Aorta (tissue), 5 donors: ENCODE measurements around the gene KLHL29. TPM values are rescaled to one million over a fixed set of nuclear protein-coding genes. Genes with fewer than 3 reads are reported as not detected.

Source experiments
- ATAC-seq: fragments of 200-7000 bp; cut with Tn5 transposase; one replicate; pipeline ENCODE4 v1.9.1; 2022; ENCODE audit warnings: moderate library complexity; ENCODE audit not compliant: low FRiP score
- DNase-seq, 2 donors: peaks; one replicate each; pipeline ENCODE4 v3.0.0-alpha.2; 2020
- H3K27ac ChIP-seq, 2 donors: one replicate each; pipeline ENCODE4 v1.5.1; 2013; ENCODE audit warnings: low read length in 2 of 2, mild to moderate bottlenecking in 2 of 2, moderate library complexity in 2 of 2, control low read depth in 1 of 2, inconsistent platforms in 1 of 2, low read depth in 1 of 2
- H3K27me3 ChIP-seq, 2 donors: one replicate each; pipeline ENCODE4 v1.6.1; 2013; ENCODE audit warnings: control low read depth in 1 of 2, low read length in 1 of 2, mild to moderate bottlenecking in 1 of 2, moderate library complexity in 1 of 2; ENCODE audit not compliant: insufficient read depth in 2 of 2, control insufficient read depth in 1 of 2
- H3K36me3 ChIP-seq, 2 donors: one replicate each; pipeline ENCODE4 v1.6.1; 2013; ENCODE audit warnings: control low read depth in 1 of 2, low read length in 1 of 2, mild to moderate bottlenecking in 1 of 2; ENCODE audit not compliant: insufficient read depth in 2 of 2, control insufficient read depth in 1 of 2
- H3K4me1 ChIP-seq, 2 donors: one replicate each; pipeline ENCODE4 v1.6.1; 2013; ENCODE audit warnings: low read length in 2 of 2, control low read depth in 1 of 2, mild to moderate bottlenecking in 1 of 2, moderate library complexity in 1 of 2; ENCODE audit not compliant: insufficient read depth in 2 of 2, control insufficient read depth in 1 of 2
- H3K4me3 ChIP-seq, 2 donors: one replicate each; pipeline ENCODE4 v1.5.1; 2013; ENCODE audit warnings: low read length in 2 of 2, control low read depth in 1 of 2, mild to moderate bottlenecking in 1 of 2
- H3K9me3 ChIP-seq: one replicate; pipeline ENCODE4 v1.6.1; 2013; ENCODE audit warnings: mild to moderate bottlenecking, low read length; ENCODE audit not compliant: control insufficient read depth
- WGBS, 2 donors: extraction: QIAGEN DNeasy Blood & Tissue Kit; methylation state at CpG; one replicate each; pipeline ENCODE4 v1.1.7; 2013; 5-methylcytosine and 5-hydroxymethylcytosine counted together
- intact Hi-C, 2 donors: fragments of 100-400 bp; cut with DNase I; formaldehyde crosslinking; loops; one replicate each; pipeline versions ENCODE4 v1.14.2 to v1.15.0; 2022
- polyA plus RNA-seq, 2 donors: library from polyadenylated mRNA; stranded (reverse); fragments of 200-250 nt; gene quantifications; one replicate each; pipeline ENCODE4 v1.2.3, GENCODE V29; 2013
- total RNA-seq, 2 donors: library from RNA; stranded (reverse); fragmentation: NEBNext Ultra II Directional; extraction: Animal tissue kit (Norgen Biotek cat#: 25700); gene quantifications; one replicate each; pipeline ENCODE4 v1.2.1, GENCODE V29; 2021
- donor health status: healthy with polysubstance abuse.
- donor health status: Bipolar disorder and iron deficiency.
- donor health status: DM: no; HTN: no; CAD: no.
- donor health status: DM: no; HTN: no; CAD: no.
- donor health status: DM: yes; HTN: yes; CAD: no.

Gene KLHL29
- total and polyA plus RNA-seq, 4 donors = 0.75 to 13.4 (median 8.1) TPM

- Histone ChIP-seq H3K36me3 (no peaks in the 10 kb centered on the region), H3K4me1 (no peaks in the 10 kb centered on the region), H3K27me3 (no peaks in the 10 kb centered on the region), H3K27ac (no peak overlapping the region), H3K4me3 (no peak overlapping the region), H3K9me3 (no peaks in the 10 kb centered on the region)
- DNase-seq (no peak), ATAC-seq (no peak)
- WGBS, 2 donors = 96 to 97% methylated on average over 5 of the region's 5 CpGs
- intact Hi-C loops = no loop called here
These were observed 236.6 kb downstream of the KLHL29 start for GRCh38 chr2:23621616-23622015.

DNA sequence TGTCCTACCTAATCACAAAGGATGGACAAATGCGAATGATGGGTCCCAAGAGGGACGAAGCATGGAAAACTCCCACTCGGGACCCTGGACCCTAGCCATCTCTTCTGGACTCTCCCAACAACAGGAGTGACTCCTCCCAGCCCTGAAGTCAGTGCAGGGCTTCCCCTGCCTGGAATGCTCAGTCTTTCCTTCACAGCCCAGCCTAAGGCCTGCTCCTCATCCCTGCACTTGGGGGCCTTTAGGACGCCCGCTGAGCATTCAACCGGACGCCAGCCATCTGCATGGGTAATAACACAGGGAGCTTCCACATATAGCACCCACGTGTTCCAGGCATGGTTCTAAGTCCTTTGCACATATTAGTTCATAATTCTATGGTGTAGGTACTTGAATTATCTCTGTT, 237.5 kb downstream of the KLHL29 start:
- no peaks in the 10 kb centered on the region for H3K9me3 ChIP-seq
- DNase-seq (no peak), ATAC-seq (no peak)
- WGBS, 2 donors = 90 to 93% methylated on average over 8 of the region's 8 CpGs
- H3K27ac ChIP-seq = no peak overlapping the region
- no peak overlapping the region for H3K4me3 ChIP-seq
- intact Hi-C loops = no loop called here
- no peaks in the 10 kb centered on the region for H3K36me3 ChIP-seq
- H3K27me3 ChIP-seq = no peaks in the 10 kb centered on the region
- H3K4me1 ChIP-seq = no peaks in the 10 kb centered on the region

DNA sequence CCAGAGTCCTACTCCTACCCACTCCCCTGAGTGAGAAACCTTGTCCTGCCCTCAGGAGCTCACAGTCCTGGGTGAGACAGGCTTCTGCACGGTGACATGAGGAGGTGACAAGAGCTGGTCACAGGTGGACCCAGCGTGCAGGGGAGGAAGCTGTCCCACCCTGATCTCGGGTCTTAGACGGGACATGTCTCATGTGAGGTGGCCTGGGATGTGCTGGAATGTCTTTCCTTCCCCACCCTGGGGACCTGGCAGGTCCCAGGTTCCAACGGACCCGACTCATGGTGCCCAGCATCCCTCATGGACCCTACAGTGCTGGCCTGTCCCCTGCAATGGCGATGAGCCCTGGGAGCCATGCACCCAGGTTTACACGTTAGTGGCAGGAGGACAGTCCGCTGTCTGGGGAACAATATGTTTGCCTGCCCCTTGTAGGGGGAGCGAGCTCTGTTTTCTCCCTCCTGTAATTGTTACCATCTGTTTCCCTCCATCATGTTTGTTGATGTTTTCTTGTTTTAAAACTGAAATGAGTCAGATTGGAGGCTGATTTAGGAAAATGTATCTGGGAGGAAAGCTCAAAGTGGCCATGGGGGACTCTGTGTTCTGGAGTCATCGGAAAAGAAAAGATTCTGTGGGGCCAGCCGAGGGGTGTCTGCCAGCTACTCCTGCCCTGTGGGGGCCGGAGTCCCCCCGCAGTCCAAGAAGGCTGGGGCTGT, 238.1 kb downstream of the KLHL29 start:
- Histone ChIP-seq H3K27ac (no peak overlapping the region), H3K4me1 (no peaks in the 10 kb centered on the region), H3K4me3 (no peak overlapping the region), H3K9me3 (no peaks in the 10 kb centered on the region), H3K27me3 (no peaks in the 10 kb centered on the region), H3K36me3 (no peaks in the 10 kb centered on the region)
- no peak for ATAC-seq
- peak in 1 of 2 donors; percentile 36 for DNase-seq
- intact Hi-C loops = no loop called here
- WGBS, 2 donors = 88 to 94% methylated on average over 14 of the region's 14 CpGs

- intact Hi-C loops = no loop called here
- Histone ChIP-seq H3K27me3 (no peaks in the 10 kb centered on the region), H3K36me3 (no peaks in the 10 kb centered on the region), H3K27ac (no peak overlapping the region), H3K4me3 (no peak overlapping the region), H3K9me3 (no peaks in the 10 kb centered on the region), H3K4me1 (no peaks in the 10 kb centered on the region)
- 62 to 65% methylated on average over 5 of the region's 5 CpGs for WGBS, 2 donors
- no peak for ATAC-seq
- peak in 1 of 2 donors; percentile 45 for DNase-seq
These were observed 239.4 kb downstream of the KLHL29 start for GRCh38 chr2:23624378-23624777.

DNA sequence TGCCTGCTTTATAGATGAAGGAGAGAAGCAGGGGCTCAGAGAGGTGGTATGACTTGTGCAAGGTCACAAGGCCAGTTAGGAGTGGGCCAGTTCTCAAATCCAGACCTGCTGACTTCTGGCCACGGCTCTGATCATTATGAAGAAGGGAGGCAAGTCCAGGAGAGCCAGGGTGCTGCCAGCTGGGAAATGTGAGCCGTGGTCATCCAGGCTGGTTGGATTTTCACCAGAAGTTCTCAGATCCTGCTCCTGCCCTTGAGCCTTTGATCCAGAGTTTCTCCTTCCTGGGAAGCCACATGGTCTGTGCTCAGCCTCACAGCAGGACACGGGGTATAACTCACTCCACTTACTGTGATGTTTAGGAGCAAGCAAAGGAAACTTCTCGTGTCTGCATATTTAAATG, 239.9 kb downstream of the KLHL29 start:
- WGBS, 2 donors = 57 to 76% methylated on average over 4 of the region's 4 CpGs
- Histone ChIP-seq H3K4me1 (no peaks in the 10 kb centered on the region), H3K4me3 (no peak overlapping the region), H3K27me3 (no peaks in the 10 kb centered on the region), H3K27ac (no peak overlapping the region), H3K36me3 (no peaks in the 10 kb centered on the region), H3K9me3 (no peaks in the 10 kb centered on the region)
- intact Hi-C loops = no loop called here
- DNase-seq (peak in 1 of 2 donors; percentile 17), ATAC-seq (no peak)

- Histone ChIP-seq H3K36me3 (no peaks in the 10 kb centered on the region), H3K4me1 (no peaks in the 10 kb centered on the region), H3K27me3 (no peaks in the 10 kb centered on the region), H3K4me3 (no peak overlapping the region), H3K9me3 (no peaks in the 10 kb centered on the region), H3K27ac (no peak overlapping the region)
- peak in 1 of 2 donors; percentile 35 for DNase-seq
- 89% methylated on average over 4 of the region's 4 CpGs for WGBS, 2 donors
- intact Hi-C loops = no loop called here
- no peak for ATAC-seq
These were observed 240.7 kb downstream of the KLHL29 start for GRCh38 chr2:23625726-23626125.

DNA sequence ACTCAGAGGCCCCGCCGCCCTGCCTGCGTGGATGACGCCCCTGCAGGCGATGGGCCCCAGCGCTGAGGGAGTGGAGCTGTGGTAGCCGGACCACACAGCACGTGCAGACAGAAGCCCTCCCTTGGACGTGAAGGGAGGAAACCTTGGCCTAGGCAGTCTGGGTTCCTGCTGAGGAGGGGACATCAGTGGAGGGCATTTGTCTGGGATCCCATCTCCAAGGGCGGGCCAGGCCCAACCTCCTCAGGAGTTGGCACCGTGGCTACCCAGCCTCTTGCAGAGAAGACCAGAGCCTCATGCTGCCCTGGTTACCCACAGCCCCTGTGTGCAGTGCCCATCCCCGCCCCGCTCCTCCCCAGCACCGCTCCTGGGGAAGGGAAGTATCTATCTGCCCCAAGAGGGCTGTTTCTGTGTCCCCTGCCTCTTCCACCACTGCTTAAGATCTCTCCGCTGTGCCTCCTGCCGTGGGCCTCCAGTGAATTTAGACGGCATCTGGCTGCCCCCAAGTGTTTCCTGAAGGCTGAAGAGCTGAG, 241.8 kb downstream of the KLHL29 start:
- peak in 1 of 2 donors; percentile 67 for DNase-seq
- no peaks in the 10 kb centered on the region for H3K27me3 ChIP-seq
- intact Hi-C loops = no loop called here
- H3K4me1 ChIP-seq = no peaks in the 10 kb centered on the region
- whole genome bisulfite sequencing, 2 donors = 96% methylated on average over 17 of the region's 17 CpGs
- H3K9me3 ChIP-seq = no peaks in the 10 kb centered on the region
- no peak overlapping the region for H3K4me3 ChIP-seq
- no peak overlapping the region for H3K27ac ChIP-seq
- no peak for ATAC-seq
- H3K36me3 ChIP-seq = no peaks in the 10 kb centered on the region

GRCh38 chr2:23627236-23628009, 242.4 kb downstream of the KLHL29 start:
- Histone ChIP-seq H3K36me3 (no peaks in the 10 kb centered on the region), H3K4me3 (no peak overlapping the region), H3K4me1 (no peaks in the 10 kb centered on the region), H3K27ac (no peak overlapping the region), H3K9me3 (no peaks in the 10 kb centered on the region), H3K27me3 (no peaks in the 10 kb centered on the region)
- intact Hi-C loops = no loop called here
- DNase-seq (peak in 1 of 2 donors; percentile 45), ATAC-seq (no peak)
- 89 to 92% methylated on average over 29 to 30 of the region's 30 CpGs for WGBS, 2 donors
